Measurements from ENCODE around the gene GPAT3.
"Not testable (repeated sequence)": the region's sequence is repeated elsewhere in the genome, so short reads cannot be mapped to it uniquely, and the experiment has no call there.

The GPAT3 gene

GRCh38 chr4:83603129-83603528, 67.2 kb downstream of the GPAT3 start:
- DNase-seq (ENCODE audit: low read depth) = no peak

GRCh38 chr4:83604321-83604720, 68.4 kb downstream of the GPAT3 start:
- no peak for DNase-seq (ENCODE audit: low read depth)

- no peak for DNase-seq (ENCODE audit: low read depth)
Measured at GRCh38 chr4:83605210-83605609, 69.3 kb downstream of the GPAT3 start.

GRCh38 chr4:83605744-83606172, 69.8 kb downstream of the GPAT3 start:
- no peak for DNase-seq (ENCODE audit: low read depth)

GRCh38 chr4:83606460-83606859, 70.6 kb downstream of the GPAT3 start:
- no peak for DNase-seq (ENCODE audit: low read depth)

- DNase-seq (ENCODE audit: low read depth) = no peak
Measured at GRCh38 chr4:83606898-83607297, 71.0 kb downstream of the GPAT3 start.

GRCh38 chr4:83609365-83609764, 73.5 kb downstream of the GPAT3 start:
- no peak for DNase-seq (ENCODE audit: low read depth)

- no peak for DNase-seq (ENCODE audit: low read depth)
Measured at GRCh38 chr4:83610729-83611128, 74.8 kb downstream of the GPAT3 start.

- DNase-seq (ENCODE audit: low read depth) = no peak
Measured at GRCh38 chr4:83613023-83613422, 77.1 kb downstream of the GPAT3 start.

GRCh38 chr4:83613994-83614393, 78.1 kb downstream of the GPAT3 start:
- no peak for DNase-seq (ENCODE audit: low read depth)

GRCh38 chr4:83616252-83616651, 80.3 kb downstream of the GPAT3 start:
- no peak for DNase-seq (ENCODE audit: low read depth)

GRCh38 chr4:83617371-83618035, 81.6 kb downstream of the GPAT3 start:
- no peak for DNase-seq (ENCODE audit: low read depth)

GRCh38 chr4:83618431-83618830, 82.5 kb downstream of the GPAT3 start:
- peak; percentile 2 for DNase-seq (ENCODE audit: low read depth)

GRCh38 chr4:83618991-83619645, 83.2 kb downstream of the GPAT3 start:
- no peak for DNase-seq (ENCODE audit: low read depth)

- DNase-seq (ENCODE audit: low read depth) = not testable (repeated sequence)
Measured at GRCh38 chr4:83622127-83622526, 86.2 kb downstream of the GPAT3 start.

GRCh38 chr4:83625821-83626220, 89.9 kb downstream of the GPAT3 start:
- no peak for DNase-seq (ENCODE audit: low read depth)

GRCh38 chr4:83626245-83626836, 90.4 kb downstream of the GPAT3 start:
- DNase-seq (ENCODE audit: low read depth) = no peak

GRCh38 chr4:83629945-83630721, 94.2 kb downstream of the GPAT3 start:
- DNase-seq (ENCODE audit: low read depth) = peak; percentile 49

GRCh38 chr4:83631066-83631465, 95.2 kb downstream of the GPAT3 start:
- peak; percentile 8 for DNase-seq (ENCODE audit: low read depth)

GRCh38 chr4:83636930-83637329, 101.0 kb downstream of the GPAT3 start:
- no peak for DNase-seq (ENCODE audit: low read depth)

- DNase-seq (ENCODE audit: low read depth) = peak; percentile 62
Measured at GRCh38 chr4:83639849-83640493, 104.1 kb downstream of the GPAT3 start.

- DNase-seq (ENCODE audit: low read depth) = no peak
Measured at GRCh38 chr4:83643036-83643435, 107.1 kb downstream of the GPAT3 start.

Data from fibroblast of the conjunctiva (primary cell).